ENCODE results near the gene RBM4. TPM values are rescaled to one million over a fixed set of nuclear protein-coding genes. Genes with fewer than 3 reads are reported as not detected.
A peak's percentile ranks its signal among the peaks of the same experiment; 100 is the strongest.

The RBM4 gene
- total RNA-seq, 1 donor, result 104 TPM

DNA sequence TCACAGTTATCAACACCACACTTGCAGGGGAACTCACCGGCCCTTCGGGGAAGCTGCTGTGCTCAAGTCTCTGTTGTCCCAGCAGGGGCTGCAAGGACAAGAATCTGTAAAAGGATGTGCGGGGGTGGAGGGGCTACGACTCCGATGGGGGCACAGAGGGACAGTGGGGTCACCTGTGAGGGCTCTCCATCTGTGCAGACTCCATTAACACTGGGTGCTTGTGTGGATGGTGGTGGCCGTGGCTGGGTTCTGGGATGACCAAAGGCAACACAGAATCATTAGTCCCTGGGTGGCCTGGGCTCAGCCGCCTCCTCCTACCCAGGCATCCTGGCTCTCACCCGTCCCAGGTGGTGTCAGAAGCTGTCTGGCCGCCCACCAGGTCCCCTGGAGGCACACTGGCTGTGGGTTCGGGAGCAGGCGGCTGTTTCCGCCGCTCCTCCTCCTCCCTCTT is 49.4 kb downstream of the RBM4 start:
- no peak for DNase-seq (ENCODE audit: low read depth in 2 of 3, low spot score in 2 of 3)

DNA sequence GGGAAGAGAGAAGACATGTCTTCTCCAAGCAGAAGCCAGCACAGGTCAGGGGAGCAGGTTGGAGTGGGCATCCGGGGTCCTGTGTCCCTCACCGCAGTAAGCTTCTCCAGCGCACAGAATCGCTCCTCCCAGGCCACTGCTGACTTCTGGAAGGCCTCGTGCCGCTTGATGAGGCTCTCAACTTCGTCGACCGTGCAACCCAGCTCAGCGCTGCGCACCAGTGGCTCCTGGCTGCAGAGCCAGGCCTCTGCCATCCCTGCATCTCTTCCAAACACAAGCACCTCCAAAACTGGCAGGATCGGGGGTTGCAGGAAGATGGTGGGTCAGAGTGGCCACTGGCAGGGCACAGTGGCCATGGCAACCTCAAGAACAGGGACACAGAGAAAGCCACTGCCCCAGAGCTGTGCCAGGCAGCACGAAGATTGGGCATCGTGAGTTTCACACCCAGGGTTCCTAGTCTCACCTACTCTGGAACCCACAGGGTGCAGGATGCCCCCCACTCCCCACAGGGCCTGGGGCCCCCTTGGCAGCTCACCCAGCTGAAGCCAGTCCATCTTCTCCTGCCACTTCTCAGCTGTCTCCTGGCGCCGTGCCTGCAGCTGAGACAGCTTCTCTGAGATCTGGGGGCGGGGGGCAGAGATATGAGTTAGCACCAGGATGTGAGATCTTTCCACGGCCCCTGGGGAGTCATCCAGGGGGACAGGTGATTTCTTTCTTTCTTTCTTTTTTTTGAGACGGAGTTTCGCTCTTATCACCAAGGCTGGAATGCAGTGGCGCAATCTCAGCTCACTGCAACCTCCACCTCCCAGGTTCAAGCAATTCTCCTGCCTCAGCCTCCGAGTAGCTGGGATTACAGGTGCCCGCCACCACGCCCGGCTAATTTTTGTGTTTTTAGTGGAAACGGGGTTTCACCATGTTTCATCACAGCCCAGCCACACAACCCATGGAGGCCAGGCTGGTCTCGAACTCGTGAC is 50.3 kb downstream of the RBM4 start:
- no peak for DNase-seq (ENCODE audit: low read depth in 2 of 3, low spot score in 2 of 3)

- no peak for DNase-seq (ENCODE audit: low read depth in 2 of 3, low spot score in 2 of 3)
These were observed 51.4 kb downstream of the RBM4 start for GRCh38 chr11:66689661-66690590.

- DNase-seq (ENCODE audit: low read depth in 2 of 3, low spot score in 2 of 3), result no peak
These were observed 52.9 kb downstream of the RBM4 start for GRCh38 chr11:66691311-66691980.

GRCh38 chr11:66692446-66692845 is 53.9 kb downstream of the RBM4 start:
- no peak for DNase-seq (ENCODE audit: low read depth in 2 of 3, low spot score in 2 of 3)

DNA sequence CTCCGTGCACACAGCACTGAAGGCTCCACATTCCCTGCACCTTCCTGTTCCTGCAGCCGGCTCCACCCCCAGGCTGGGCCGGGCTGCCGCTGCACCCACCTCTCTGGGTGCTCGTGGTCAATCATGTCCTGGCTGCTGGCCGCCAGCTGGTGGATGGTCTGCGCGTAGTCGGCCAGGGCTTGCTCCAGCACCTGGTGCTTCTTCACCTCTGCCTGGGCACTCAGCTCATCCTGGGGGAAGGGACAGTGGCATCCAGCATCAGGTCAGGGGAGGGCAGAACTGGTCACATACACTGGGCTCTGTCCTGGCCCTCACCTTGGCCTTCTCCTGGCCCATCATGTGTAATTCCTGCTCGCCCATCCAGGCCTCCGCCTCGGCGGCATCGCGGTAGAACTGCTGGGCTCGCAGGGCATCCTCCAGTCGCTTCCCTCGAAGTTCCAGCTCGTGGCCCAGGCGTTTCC is 54.4 kb downstream of the RBM4 start:
- DNase-seq (ENCODE audit: low read depth in 2 of 3, low spot score in 2 of 3), result no peak

GRCh38 chr11:66693356-66694055 is 55.0 kb downstream of the RBM4 start:
- DNase-seq (ENCODE audit: low read depth in 2 of 3, low spot score in 2 of 3), result no peak

- no peak for DNase-seq (ENCODE audit: low read depth in 2 of 3, low spot score in 2 of 3)
These were observed 55.5 kb downstream of the RBM4 start for GRCh38 chr11:66694056-66694410.

DNA sequence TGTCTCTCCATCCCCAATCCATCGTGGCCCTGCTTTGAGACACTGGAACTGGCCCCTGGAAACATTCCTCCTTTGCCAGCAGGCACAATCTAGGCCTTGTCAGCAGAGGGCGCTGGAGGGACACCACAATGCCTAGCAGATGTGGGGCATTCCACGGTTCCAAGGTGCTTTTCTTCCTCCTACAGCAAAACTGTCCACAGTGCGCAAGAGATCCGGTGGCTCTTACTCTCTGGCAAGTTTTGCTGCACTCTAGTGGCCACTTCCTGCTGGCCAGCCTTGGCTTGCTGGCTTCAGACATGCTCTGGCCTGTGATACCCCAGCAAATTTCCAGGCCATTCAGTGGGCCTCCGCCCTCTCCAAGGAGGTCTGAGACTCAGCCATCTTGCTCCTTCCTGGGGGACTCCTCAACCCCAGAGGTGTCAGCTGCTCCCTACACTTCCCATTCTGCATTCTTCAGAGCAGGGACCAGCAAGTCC is 56.3 kb downstream of the RBM4 start:
- peak; percentile 58 to 89 (median 85) for DNase-seq (ENCODE audit: low read depth in 2 of 3, low spot score in 2 of 3)

Small RNA genes lying within 50 kb of the gene (small RNA-seq; reads per million reads assigned to genes)
- not detected for gene RNU4-39P

Other genes starting within 250 kb of the RBM4 start
- not detected for gene NPAS4, start 217.7 kb upstream of the RBM4 start, total RNA-seq
- 24.8 TPM for gene MRPL11, start 199.9 kb upstream of the RBM4 start, total RNA-seq
- gene PELI3, start 171.8 kb upstream of the RBM4 start, total RNA-seq, result 8.1 TPM
- 44.2 TPM for gene DPP3, start 158.3 kb upstream of the RBM4 start, total RNA-seq
- 50.1 TPM for gene BBS1, start 128.1 kb upstream of the RBM4 start, total RNA-seq
- gene ZDHHC24, start 92.7 kb upstream of the RBM4 start, total RNA-seq, result 32.0 TPM
- not detected for gene ACTN3, start 91.8 kb upstream of the RBM4 start, total RNA-seq
- 65.2 TPM for gene CTSF, start 70.1 kb upstream of the RBM4 start, total RNA-seq
- gene CCDC87, start 45.6 kb upstream of the RBM4 start, total RNA-seq, result 0.27 TPM
- 103 TPM for gene CCS, start 45.5 kb upstream of the RBM4 start, total RNA-seq
- 102 TPM for gene RBM14, start 22.1 kb upstream of the RBM4 start, total RNA-seq
- 31.8 TPM for gene RBM4B, start 39.2 kb downstream of the RBM4 start, total RNA-seq
- gene SPTBN2, start 90.5 kb downstream of the RBM4 start, total RNA-seq, result 26.1 TPM
- gene RCE1, start 204.7 kb downstream of the RBM4 start, total RNA-seq, result 30.4 TPM
- 33.7 TPM for gene LRFN4, start 218.4 kb downstream of the RBM4 start, total RNA-seq